Stimulated activated CD8-positive, alpha-beta memory T cell treated with anti-CD3 and anti-CD28 coated beads, Interleukin-12 subunit alpha, Interleukin-12 subunit beta, amount 100 ng/mL, for 4 hours (primary cell): Measurements from ENCODE around the gene CTNND2.

ENCODE experiments used
- DNase-seq: peaks from one replicate; pipeline ENCODE4 v3.0.0-alpha.2; 2020; ENCODE audit warnings: low read depth

CTNND2 gene, protein sequence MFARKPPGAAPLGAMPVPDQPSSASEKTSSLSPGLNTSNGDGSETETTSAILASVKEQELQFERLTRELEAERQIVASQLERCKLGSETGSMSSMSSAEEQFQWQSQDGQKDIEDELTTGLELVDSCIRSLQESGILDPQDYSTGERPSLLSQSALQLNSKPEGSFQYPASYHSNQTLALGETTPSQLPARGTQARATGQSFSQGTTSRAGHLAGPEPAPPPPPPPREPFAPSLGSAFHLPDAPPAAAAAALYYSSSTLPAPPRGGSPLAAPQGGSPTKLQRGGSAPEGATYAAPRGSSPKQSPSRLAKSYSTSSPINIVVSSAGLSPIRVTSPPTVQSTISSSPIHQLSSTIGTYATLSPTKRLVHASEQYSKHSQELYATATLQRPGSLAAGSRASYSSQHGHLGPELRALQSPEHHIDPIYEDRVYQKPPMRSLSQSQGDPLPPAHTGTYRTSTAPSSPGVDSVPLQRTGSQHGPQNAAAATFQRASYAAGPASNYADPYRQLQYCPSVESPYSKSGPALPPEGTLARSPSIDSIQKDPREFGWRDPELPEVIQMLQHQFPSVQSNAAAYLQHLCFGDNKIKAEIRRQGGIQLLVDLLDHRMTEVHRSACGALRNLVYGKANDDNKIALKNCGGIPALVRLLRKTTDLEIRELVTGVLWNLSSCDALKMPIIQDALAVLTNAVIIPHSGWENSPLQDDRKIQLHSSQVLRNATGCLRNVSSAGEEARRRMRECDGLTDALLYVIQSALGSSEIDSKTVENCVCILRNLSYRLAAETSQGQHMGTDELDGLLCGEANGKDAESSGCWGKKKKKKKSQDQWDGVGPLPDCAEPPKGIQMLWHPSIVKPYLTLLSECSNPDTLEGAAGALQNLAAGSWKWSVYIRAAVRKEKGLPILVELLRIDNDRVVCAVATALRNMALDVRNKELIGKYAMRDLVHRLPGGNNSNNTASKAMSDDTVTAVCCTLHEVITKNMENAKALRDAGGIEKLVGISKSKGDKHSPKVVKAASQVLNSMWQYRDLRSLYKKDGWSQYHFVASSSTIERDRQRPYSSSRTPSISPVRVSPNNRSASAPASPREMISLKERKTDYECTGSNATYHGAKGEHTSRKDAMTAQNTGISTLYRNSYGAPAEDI (N-terminal part only)

DNA sequence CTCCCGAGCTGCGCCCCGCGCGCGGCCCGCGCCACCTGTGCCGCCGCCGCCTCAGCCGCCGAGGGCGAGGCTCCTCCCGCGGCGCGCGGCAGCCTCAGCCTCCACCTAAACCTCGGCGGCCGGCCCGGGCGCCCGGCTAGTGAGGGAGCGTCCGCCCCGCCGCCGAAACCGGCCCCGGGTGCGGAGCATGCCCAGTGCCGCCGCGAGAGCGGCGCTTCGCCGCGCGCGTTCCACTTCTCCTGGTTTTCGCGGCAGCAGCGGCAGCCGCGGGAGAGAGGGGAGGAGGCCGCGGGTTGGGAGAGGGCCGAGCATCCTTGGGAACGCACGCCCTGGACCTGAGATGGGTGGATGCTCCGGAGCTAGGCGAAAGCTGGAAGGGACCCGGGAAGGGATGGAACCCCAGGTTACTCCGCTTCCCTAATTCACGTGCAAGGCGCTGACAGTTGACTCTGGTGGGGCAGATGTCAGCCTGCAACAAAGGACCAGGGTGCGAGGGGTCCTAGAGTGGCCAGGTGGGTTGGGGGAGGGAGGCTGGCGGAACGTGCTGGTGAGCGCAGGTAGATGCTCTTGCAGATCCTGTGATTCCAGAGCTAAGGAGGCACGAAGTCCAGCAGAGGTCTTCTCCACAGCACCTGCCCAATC, at the start of gene CTNND2:
Gene CTNND2 (minus strand): TSS at position 182 of the 642 bp plus-strand sequence. CDS start 593 bp downstream, outside the sequence.
- DNase-seq, result no peak

DNA sequence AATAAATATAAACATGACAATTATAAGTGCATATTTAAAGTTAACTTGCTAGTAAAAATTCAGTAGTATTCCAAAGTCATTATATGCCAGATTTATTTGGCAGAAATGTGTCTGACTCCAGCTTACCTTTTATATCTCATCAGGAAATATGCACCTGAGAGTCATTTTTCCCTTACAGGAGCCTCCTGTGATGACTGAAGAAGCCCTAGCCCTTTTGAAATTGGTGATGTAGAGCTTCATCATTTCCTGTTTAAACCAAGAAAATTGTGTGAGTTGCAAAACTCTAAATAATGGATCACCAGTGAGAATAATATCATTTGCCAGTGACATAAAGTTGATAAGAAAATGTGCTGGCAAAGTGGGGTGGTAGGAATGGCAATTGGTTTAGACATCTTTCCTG, 42.1 kb upstream of the CTNND2 start:
- no peak for DNase-seq

GRCh38 chr5:11941566-11941965, 37.3 kb upstream of the CTNND2 start:
- DNase-seq, result no peak

GRCh38 chr5:11931638-11932037, 27.4 kb upstream of the CTNND2 start:
- DNase-seq, result no peak

GRCh38 chr5:11928909-11929308, 24.7 kb upstream of the CTNND2 start:
- DNase-seq, result no peak

DNA sequence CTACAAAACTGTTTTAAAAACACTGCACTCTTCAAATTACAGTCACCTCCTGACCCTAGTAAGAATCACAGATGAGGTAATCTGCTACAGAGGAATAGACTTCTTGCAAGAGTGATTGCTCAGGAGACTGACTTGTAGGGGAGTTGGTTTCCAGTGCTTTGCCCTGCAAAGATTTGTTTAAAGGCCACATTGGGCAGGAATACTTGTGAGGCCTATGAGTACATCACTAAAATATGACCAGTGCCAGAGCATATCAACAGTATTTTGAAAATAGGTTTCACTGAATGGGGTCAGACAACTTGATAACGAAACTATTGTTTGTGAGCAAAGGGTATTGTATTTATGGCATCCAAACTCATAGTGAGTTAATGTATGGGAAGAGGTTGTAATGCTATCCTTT, 21.5 kb upstream of the CTNND2 start:
- no peak for DNase-seq

- no peak for DNase-seq
These were observed 18.1 kb upstream of the CTNND2 start for GRCh38 chr5:11922394-11922793.

DNA sequence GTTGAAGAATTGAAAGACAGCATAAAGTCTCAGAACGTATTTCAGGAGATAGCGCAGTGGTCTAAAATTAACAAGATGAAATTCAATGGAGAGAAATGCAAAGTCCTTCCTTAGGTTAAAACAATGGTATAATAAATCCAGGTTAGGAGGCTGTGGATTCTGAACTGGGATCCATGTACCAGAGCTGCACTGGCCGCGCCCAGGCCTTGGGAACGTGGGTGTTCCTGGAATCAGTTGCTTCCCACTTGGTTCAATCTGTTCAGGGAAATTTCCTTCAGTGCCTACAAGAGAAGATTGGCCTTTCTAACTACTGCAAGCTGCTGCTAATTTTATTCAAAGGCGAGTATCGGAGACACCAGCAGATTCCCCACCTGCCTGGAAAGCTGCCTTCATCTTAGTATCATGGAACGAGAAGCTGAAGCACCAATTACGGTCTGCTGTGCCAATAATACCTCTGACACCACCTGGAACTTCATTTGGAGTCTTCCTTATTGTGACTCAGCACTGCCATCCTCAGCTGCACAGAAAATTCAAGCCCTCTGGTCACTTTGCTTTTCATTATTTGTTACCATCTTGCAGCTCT, 14.3 kb upstream of the CTNND2 start:
- DNase-seq, result no peak

DNA sequence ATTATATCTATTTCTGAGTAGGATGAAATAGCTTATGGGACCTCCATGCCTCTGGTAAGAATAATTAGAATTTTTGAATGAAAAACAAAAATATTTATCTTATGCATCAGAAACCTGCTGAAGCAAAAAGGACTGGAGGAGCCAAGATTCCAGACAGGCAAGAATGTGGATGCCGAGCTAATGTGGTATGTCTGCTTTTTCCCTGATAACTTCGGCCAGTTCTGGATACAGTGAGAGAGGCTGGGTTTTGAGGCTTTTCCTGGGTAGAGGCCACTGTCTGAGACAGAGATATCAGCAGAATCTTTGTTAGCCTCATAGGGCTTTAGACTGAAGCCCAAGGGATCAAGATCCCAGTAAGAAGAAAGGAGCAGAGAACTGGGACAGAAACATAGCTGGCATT, 5.2 kb upstream of the CTNND2 start:
- DNase-seq, result no peak

DNA sequence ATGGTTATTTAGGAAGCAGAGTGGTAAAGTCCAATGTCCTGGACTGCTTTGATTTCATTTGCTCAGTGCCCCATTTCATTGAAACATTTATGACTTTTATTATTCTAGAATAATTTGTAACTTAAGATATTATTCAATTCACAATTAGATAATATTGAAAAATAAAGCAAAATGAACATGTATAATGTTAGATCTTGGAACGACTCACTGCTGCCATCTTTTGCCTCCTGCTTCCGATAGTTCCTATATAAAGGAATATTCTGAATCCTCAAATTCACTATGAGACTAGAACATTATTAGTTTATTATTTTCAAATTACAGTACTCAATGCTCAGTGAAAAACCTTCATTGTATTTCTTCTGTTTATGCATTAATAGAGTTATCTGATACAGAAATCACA, 2.3 kb upstream of the CTNND2 start:
- DNase-seq, result no peak

GRCh38 chr5:11905206-11905605, 960 bp upstream of the CTNND2 start:
- DNase-seq, result no peak

- no peak for DNase-seq
These were observed 507 bp downstream of the CTNND2 start for GRCh38 chr5:11903614-11904264.

- no peak for DNase-seq
These were observed 1.1 kb downstream of the CTNND2 start for GRCh38 chr5:11903121-11903613.

- no peak for DNase-seq
These were observed 2.0 kb downstream of the CTNND2 start for GRCh38 chr5:11902201-11902619.

GRCh38 chr5:11898787-11899186, 5.5 kb downstream of the CTNND2 start:
- DNase-seq, result no peak

DNA sequence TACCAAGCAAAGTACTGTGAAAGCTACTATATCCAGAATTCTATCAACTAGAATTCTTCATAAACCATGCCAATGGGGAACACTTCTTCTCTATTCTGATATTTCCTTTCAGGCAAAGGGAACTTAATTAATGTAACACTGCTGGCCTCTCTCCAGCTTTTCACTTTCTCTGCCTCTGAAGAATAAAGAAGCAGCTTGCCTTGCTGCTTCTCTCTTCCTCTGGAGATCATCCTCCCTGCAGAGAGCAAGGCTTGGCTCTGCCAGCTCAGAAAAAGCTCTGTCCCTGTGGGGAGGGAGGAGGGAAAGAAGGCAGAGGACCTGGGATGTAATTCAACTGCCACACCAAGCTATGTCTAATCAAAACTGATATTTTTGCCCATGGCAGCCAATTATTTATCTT, 6.5 kb downstream of the CTNND2 start:
- DNase-seq, result no peak

DNA sequence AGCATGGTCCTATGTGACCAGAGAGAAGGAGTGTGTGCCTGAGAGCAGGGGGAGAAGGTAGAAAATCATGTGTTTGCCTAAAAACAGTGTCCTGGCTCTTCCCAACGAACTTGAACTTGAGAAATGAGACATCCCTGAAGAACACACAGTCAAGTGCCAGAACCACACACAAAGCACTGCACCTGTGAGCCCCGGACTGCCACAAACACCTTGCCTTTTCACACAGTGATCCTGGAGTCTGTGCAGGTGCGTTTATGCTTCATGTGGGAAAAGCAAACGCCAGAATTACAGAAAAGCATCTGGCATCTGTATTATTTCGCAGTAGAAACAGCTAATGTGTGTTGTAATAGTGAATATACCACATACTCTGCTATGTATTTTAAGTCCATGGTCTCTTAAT, 9.3 kb downstream of the CTNND2 start:
- DNase-seq, result no peak

GRCh38 chr5:11892832-11893231, 11.4 kb downstream of the CTNND2 start:
- no peak for DNase-seq

DNA sequence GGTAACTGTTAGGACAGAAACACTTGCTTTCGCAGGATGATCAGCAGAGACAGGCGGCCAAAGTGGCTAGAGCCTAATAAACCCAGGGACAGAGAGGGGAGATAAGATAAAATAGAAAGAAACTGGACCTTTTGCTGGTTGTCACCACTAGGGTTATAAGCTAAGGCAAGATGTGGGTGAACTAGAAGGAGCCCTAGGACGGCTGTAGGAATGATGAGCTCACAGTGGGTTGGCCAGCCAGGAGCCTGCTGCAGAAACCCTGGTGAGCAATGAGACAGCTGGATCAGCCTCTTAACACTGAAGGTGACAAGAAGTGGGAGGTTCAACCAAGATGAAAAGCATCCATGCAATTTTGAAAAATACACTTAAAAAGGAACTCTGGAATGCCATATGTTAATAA, 13.5 kb downstream of the CTNND2 start:
- no peak for DNase-seq

GRCh38 chr5:11888221-11888620, 16.0 kb downstream of the CTNND2 start:
- no peak for DNase-seq

DNA sequence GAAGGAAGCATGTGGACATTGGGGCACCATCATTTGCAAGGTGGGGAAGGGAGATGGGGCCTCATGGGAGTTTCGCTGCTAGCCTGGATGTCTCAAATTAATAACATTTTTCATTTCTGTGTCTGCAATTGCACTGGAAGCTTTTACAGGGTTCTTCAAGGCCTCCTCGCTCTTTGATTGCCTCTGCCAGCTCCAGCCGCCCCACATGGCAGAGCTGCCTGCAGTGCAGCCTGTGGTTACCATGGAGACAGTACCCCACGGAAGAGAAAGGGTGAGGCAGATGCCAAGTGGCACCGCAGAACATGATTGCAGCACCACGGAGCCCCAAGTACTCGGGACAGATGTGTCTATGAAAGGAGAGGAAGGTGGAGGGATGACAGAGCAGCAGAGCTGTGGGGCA, 25.4 kb downstream of the CTNND2 start:
- DNase-seq, result no peak
